ENCODE data around the gene ZSWIM5.

GRCh38 chr1:45206808-45207623 is 611 bp upstream of the ZSWIM5 start:
- TF ChIP-seq EZH2 (IDR thresholded peaks at IDR 0.05) (peak; percentile 83), POLR2AphosphoS5 (IDR thresholded peaks at IDR 0.05; ENCODE audit: borderline replicate concordance, low read depth, low read length) (no peak)
